Suppressor macrophage treated with lipopolysaccharide for 4 hours (primary cell): ENCODE data around the gene SS18L1.

Experiments
- DNase-seq: peaks from one replicate; pipeline ENCODE4 v3.0.0-alpha.2; 2020

The SS18L1 gene

GRCh38 chr20:62230276-62230675 lies 86.7 kb downstream of the SS18L1 start:
- DNase-seq: no peak

- DNase-seq: no peak
Observed at GRCh38 chr20:62230696-62231095, 87.1 kb downstream of the SS18L1 start.

- no peak for DNase-seq
Observed at GRCh38 chr20:62231292-62231691, 87.7 kb downstream of the SS18L1 start.
